ENCODE measurements around the gene EIF4G3. TPM values are rescaled to one million over a fixed set of nuclear protein-coding genes. Genes with fewer than 3 reads are reported as not detected.
A peak's percentile ranks its signal among the peaks of the same experiment; 100 is the strongest.

EIF4G3 gene
- total RNA-seq, 1 donor = 58.6 TPM

GRCh38 chr1:20950679-20951078 lies 226.0 kb downstream of the EIF4G3 start:
- no peak for DNase-seq (ENCODE audit: low read depth)
- no peak overlapping the region for H3K4me3 ChIP-seq (ENCODE audit: low read depth, low read length)
- TF ChIP-seq, protein P1, sequence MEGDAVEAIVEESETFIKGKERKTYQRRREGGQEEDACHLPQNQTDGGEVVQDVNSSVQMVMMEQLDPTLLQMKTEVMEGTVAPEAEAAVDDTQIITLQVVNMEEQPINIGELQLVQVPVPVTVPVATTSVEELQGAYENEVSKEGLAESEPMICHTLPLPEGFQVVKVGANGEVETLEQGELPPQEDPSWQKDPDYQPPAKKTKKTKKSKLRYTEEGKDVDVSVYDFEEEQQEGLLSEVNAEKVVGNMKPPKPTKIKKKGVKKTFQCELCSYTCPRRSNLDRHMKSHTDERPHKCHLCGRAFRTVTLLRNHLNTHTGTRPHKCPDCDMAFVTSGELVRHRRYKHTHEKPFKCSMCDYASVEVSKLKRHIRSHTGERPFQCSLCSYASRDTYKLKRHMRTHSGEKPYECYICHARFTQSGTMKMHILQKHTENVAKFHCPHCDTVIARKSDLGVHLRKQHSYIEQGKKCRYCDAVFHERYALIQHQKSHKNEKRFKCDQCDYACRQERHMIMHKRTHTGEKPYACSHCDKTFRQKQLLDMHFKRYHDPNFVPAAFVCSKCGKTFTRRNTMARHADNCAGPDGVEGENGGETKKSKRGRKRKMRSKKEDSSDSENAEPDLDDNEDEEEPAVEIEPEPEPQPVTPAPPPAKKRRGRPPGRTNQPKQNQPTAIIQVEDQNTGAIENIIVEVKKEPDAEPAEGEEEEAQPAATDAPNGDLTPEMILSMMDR (IDR thresholded peaks at IDR 0.05; ENCODE audit: insufficient read depth, low read length) = no peak

GRCh38 chr1:20949871-20950590 lies 226.7 kb downstream of the EIF4G3 start:
- TF ChIP-seq, protein P1 (IDR thresholded peaks at IDR 0.05; ENCODE audit: insufficient read depth, low read length) = no peak
- H3K4me3 ChIP-seq (ENCODE audit: low read depth, low read length) = no peak overlapping the region
- DNase-seq (ENCODE audit: low read depth) = no peak

- no peak for DNase-seq (ENCODE audit: low read depth)
- H3K4me3 ChIP-seq (ENCODE audit: low read depth, low read length) = no peak overlapping the region
- TF ChIP-seq, protein P1 (IDR thresholded peaks at IDR 0.05; ENCODE audit: insufficient read depth, low read length) = no peak
These were observed 228.6 kb downstream of the EIF4G3 start for GRCh38 chr1:20948101-20948500.

DNA sequence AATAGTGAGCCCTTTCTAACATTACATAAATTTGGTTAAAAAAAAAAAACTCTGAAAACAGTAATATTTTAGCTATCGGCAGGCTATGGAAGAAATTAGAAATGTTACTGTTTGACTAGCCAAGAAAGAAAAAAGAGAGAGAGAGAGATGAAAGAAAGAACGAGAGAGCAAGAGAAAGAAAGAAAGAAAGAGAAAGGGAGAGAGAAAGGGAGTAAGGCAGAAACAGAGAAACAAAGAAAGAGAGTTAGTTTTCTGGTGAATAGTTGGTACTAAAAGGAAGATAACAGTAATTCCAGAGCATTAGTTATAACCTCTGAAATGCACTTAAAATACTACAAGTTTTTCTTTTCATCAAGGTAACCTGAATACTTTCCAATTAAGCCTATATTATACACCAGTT lies 229.3 kb downstream of the EIF4G3 start:
- no peak overlapping the region for H3K4me3 ChIP-seq (ENCODE audit: low read depth, low read length)
- DNase-seq (ENCODE audit: low read depth) = no peak
- TF ChIP-seq, protein P1 (IDR thresholded peaks at IDR 0.05; ENCODE audit: insufficient read depth, low read length) = no peak

DNA sequence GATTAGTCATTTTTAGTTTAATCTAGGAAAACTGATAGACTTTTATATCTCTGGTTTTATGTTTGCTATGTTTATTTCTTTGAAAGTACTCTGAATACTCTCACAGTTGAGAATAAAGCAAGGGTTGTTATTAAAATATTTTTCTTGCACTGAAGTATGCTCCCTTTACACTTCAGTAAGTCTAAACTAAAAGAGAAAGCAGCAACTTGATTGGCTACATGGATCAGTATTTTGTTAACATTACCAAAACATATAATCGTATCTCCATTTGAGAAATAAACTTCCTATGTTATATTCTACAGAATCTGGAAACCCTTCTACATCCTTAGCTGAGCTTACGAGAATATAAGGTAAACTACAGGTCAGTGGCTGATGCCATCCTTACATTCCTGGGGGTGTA lies 240.1 kb downstream of the EIF4G3 start:
- peak overlapping the region; percentile 3 for H3K4me3 ChIP-seq (ENCODE audit: low read depth, low read length)
- DNase-seq (ENCODE audit: low read depth) = peak; percentile 38
- TF ChIP-seq, protein P1 (IDR thresholded peaks at IDR 0.05; ENCODE audit: insufficient read depth, low read length) = no peak

DNA sequence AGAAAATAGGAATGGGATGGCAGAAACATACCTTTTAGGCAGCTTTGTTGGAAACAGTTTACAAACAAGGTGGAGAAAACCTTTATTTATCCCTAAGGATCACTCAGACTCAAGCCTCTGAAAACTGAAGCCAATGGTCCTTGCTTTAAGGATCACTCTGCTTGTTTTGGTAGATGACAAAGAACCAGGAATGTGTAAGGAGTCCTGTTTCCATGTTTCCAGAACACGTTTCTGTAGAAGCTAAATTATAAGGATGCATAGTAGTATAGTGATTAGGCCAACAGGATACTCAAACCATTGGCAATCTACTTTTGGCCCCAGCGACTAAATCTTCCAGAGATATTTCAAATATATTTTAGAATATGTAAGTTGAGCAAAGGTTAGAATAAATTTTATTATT lies 240.5 kb downstream of the EIF4G3 start:
- TF ChIP-seq, protein P1 (IDR thresholded peaks at IDR 0.05; ENCODE audit: insufficient read depth, low read length) = no peak
- no peak overlapping the region for H3K4me3 ChIP-seq (ENCODE audit: low read depth, low read length)
- peak; percentile 9 for DNase-seq (ENCODE audit: low read depth)

DNA sequence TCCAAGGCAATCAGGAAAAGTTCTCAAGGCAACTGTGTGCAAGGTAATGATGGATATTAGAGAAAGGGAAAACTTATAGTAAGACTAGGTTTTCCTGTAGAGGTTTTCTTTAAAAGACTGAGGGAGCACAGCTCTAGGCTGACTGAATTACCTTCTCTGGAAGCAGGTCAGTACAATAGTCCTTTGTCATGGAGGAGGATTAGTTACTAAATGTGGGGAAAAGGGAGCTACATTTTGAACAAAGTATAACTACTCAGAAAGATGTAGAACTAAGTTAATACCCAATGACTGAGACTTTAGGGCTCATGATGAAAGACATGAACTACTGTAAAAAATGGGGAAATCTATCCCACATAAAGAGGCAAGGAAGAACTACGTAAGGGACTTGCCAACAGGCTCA lies 241.0 kb downstream of the EIF4G3 start:
- TF ChIP-seq, protein P1 (IDR thresholded peaks at IDR 0.05; ENCODE audit: insufficient read depth, low read length) = no peak
- no peak overlapping the region for H3K4me3 ChIP-seq (ENCODE audit: low read depth, low read length)

More for the DNA sequence above, 241.0 kb downstream of the EIF4G3 start:
- no peak for DNase-seq (ENCODE audit: low read depth)

Measured in fibroblast of the aortic adventitia (primary cell).